Measurements from ENCODE around the gene DENND4B.

DENND4B gene

GRCh38 chr1:153945131-153945794 is 1.3 kb downstream of the DENND4B start:
- no peak for DNase-seq (ENCODE audit: low spot score)

DNA sequence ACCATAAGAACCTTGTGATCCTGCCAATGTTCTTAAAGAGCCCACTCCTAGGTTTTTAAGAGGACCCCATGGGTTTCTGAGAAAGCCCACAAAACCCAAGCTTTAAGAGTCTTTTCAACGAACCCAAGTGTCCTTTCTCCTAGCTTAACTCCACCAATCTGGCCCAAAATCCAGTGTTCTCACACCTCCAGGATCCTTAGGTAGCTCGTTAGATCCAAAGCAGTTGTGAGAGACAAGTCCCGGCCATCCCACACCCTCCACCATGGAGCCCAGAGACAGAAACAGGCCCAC is 1.7 kb downstream of the DENND4B start:
- no peak for DNase-seq (ENCODE audit: low spot score)

DNA sequence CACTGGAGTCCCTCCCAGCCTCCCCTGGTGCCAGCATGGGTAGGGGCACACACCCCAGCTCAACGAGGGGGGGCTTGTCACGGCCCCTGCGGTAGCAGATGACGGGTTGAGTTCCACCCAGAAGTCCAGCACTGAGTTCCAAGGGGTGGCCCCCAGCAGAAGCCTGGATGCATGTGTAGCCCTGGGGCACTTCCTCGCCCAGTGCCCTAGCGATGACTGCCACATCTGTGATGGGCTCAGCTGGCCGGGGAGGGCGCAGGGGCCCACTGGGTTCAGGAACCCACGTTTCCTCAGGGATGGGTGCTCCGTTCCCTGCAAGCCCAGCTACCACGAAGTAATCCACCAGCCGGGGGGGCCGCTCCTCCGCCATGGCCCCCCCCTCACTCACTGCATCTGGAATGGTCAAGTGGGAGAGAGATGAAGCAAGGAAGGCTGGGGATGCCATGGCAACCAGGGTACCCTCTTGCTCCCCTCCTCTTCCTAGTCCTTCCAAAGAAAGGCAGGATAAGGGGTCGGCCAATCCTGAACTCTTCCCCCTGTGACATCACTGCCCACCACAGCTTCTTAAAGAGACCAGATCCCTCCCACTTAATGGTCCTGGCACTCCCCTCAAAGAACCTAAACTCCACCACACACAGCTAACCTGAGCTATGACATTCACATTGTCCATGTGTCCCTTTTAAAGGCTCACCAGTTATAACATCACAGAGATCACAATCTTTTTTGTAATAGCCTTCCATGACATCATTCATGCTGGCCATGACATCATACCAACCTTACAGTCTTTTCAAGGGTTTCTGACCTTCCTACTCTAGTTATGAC is 2.3 kb downstream of the DENND4B start:
- DNase-seq (ENCODE audit: low spot score) = no peak

GRCh38 chr1:153942766-153943549 is 3.6 kb downstream of the DENND4B start:
- no peak for DNase-seq (ENCODE audit: low spot score)

- DNase-seq (ENCODE audit: low spot score) = no peak
Measured at GRCh38 chr1:153941826-153942725, 4.4 kb downstream of the DENND4B start.

GRCh38 chr1:153940756-153941155 is 5.8 kb downstream of the DENND4B start:
- no peak for DNase-seq (ENCODE audit: low spot score)

DNA sequence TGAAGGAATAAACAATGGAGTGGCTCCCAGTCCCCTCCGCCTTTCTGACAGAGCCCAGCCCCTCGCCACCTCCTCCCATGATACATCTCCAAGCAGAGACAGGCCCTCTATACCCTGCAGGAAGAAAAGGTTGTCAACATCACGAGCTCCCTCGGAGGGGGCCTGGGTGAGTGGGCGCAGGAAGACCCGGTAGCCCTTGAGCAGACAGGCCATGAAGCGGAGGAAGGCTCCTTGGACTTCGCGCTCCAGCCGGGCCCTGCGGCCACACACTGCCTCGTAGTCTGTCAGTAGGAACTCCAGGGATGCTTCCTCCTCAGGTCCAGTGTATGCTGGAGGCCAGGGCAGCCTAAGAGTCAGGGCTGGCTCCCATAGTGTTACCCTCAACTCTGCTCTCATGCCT is 7.0 kb downstream of the DENND4B start:
- no peak for DNase-seq (ENCODE audit: low spot score)

- DNase-seq (ENCODE audit: low spot score) = no peak
Measured at GRCh38 chr1:153938996-153939395, 7.5 kb downstream of the DENND4B start.

- DNase-seq (ENCODE audit: low spot score) = no peak
Measured at GRCh38 chr1:153937331-153937730, 9.2 kb downstream of the DENND4B start.

- no peak for DNase-seq (ENCODE audit: low spot score)
Measured at GRCh38 chr1:153936011-153936802, 10.3 kb downstream of the DENND4B start.

GRCh38 chr1:153934746-153935145 is 11.8 kb downstream of the DENND4B start:
- no peak for DNase-seq (ENCODE audit: low spot score)

DNA sequence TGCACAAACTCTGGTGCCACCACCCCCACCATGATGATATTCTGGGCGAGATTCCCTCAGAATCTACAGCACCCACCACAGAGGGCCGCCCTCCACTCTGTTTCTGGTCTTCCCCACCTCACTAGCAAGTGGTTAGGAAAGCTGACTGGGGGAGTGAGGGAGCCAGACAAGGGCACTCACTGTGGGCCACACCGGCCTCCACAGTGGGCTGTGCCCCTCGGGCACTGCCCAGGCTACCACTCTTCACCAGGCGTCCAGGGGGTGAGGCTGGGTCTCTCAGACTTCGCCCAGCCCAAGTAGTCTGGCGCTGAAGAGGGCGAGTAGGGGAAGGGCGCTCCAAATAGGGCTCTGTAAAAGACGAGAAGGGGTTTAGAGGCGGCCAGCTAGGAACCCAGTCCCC is 12.6 kb downstream of the DENND4B start:
- no peak for DNase-seq (ENCODE audit: low spot score)

- DNase-seq (ENCODE audit: low spot score) = no peak
Measured at GRCh38 chr1:153933430-153933829, 13.1 kb downstream of the DENND4B start.

GRCh38 chr1:153932156-153933131 is 14.1 kb downstream of the DENND4B start:
- no peak for DNase-seq (ENCODE audit: low spot score)

GRCh38 chr1:153929981-153930948 is 16.3 kb downstream of the DENND4B start:
- DNase-seq (ENCODE audit: low spot score) = no peak

DNA sequence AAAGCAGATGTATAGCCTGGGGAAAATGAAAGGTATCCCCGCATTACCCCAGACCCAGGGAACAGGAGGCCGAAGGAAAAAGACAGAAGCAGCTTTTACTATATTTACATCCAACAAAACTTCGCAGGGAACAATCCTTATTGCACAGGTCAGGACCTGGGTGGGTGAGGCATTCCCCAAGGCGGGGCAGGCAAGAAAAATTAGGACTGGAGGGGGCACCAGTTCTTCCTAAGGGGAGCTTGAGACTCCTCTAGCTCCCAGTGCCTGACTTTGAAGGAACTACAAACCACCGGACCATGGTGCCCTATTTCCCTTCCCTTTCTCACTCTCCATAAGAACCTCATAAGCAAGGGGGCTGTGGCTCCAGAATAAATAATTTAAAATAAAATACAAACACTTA is 17.1 kb downstream of the DENND4B start:
- DNase-seq (ENCODE audit: low spot score) = no peak

DNA sequence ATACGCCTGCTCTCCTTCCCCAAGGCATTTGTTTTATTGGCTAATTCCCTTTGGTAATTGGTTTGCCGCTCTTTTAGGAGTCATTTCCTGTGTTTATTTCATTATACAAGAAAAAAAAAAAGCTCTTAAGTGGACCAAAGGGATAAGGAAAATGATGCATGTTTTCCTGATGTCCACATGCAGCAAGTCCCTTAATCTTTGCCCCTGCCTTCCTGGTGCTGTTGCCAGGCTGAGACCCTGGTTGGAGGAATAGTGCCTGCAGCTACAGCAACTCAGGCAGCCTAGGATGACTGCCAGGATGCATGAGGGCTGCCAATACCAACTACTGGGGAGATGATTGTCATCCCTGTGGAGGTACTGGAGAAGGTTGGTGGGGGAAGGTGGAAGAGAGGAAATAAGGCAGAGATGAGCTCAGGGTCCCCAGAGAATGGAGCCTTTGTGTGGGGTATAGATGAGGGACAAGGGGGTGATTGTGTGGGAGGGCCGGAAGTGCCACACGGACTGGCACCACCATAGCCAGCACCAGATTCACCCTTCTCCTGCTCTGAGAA is 17.7 kb downstream of the DENND4B start:
- no peak for DNase-seq (ENCODE audit: low spot score)

DNA sequence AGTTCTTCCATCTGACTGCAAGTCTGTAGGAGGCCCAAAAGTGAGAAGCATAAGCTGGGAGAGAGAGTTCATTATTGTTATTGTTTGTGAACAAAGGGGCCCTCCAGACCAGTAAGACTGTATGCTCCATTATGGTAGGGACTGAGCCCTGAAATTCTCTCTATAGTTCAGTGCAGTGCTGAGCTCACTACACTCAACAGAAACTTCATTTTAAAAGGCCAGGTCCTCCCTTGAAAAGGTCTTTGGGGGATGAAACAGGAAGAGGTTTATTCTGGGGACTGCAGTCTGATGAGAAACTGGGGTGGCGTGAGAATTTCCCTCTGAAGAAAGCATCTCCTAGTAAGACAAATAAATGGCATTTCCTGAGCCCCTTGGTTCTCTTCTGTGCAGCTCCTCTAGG is 18.3 kb downstream of the DENND4B start:
- DNase-seq (ENCODE audit: low spot score) = no peak
